GM19193 (cell line): ENCODE data around the gene CDC27.

Experiments used
- POLR2A ChIP-seq: IDR thresholded peaks from 4 replicates; pipeline ENCODE4 v1.6.1; 2011; ENCODE audit not compliant: insufficient read depth, insufficient read length; ENCODE audit errors: extremely low read depth

The CDC27 gene

DNA sequence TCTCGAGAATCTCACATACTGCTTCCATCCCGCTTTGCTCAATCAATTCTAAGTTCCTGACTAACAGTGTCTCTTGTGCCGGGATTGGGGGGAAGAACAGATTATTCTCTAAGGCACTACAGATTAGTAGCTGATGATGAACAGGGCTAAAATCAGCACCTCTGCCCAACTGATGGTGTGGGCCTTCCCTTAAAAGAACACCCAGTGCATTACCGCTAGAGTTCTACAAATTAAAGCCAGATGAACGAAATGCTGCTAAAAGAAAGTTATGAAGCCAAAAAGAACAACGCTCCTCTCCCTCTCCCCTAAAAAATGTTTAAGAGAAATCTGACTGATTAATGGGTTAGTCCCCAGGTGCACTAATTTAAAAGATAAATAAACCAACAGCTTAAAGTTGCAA, 4.4 kb downstream of the CDC27 start:
- no peak for TF ChIP-seq POLR2A

GRCh38 chr17:47180337-47180736, 8.8 kb downstream of the CDC27 start:
- TF ChIP-seq POLR2A: no peak

- TF ChIP-seq POLR2A: no peak
These were observed 10.0 kb downstream of the CDC27 start for GRCh38 chr17:47179141-47179540.

- no peak for TF ChIP-seq POLR2A
These were observed 11.8 kb downstream of the CDC27 start for GRCh38 chr17:47177261-47177660.

GRCh38 chr17:47176389-47176826, 12.7 kb downstream of the CDC27 start:
- no peak for TF ChIP-seq POLR2A

- no peak for TF ChIP-seq POLR2A
These were observed 16.2 kb downstream of the CDC27 start for GRCh38 chr17:47172696-47173565.

DNA sequence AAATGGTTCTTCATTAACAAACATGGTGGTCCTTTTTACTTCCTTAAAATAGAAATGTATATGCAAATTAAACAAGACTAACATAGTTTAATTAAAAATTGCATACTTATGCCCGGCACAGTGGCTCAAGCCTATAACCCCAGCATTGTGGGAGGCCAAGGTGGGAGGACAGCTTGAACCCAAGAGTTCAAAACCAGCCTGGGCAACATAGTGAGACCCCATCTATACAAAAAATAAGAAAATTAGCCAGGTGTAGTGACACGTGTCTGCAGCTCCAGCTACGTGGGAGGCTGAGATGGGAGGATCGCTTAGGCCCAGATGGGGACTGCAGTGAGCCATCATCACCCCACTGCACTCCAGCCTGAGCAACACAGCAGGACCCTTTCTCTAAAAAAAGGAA, 18.4 kb downstream of the CDC27 start:
- no peak for TF ChIP-seq POLR2A

- TF ChIP-seq POLR2A: no peak
These were observed 24.0 kb downstream of the CDC27 start for GRCh38 chr17:47165137-47165536.

- TF ChIP-seq POLR2A: no peak
These were observed 24.8 kb downstream of the CDC27 start for GRCh38 chr17:47164263-47164662.

- TF ChIP-seq POLR2A: no peak
These were observed 27.0 kb downstream of the CDC27 start for GRCh38 chr17:47162013-47162622.

- TF ChIP-seq POLR2A: no peak
These were observed 29.8 kb downstream of the CDC27 start for GRCh38 chr17:47159315-47159714.

DNA sequence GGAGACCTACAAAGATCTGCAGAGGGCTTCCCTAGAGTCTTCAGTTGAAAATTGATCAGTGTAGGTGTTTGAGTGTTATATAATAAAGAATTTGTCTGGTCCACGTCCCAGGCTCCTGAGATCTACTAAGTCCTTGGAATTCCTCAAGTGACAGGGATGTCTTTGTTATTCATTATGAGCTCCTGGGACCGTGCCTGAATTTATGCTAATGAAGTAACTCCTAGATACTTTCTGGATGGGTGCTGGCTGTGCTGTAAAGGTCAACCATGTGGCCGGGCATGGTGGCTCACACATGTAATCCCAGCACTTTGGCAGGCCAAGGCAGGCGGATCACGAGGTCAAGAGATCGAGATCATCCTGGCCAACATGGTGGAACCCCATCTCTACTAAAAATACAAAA, 43.7 kb downstream of the CDC27 start:
- TF ChIP-seq POLR2A: no peak

- TF ChIP-seq POLR2A: no peak
These were observed 53.9 kb downstream of the CDC27 start for GRCh38 chr17:47135235-47135634.

DNA sequence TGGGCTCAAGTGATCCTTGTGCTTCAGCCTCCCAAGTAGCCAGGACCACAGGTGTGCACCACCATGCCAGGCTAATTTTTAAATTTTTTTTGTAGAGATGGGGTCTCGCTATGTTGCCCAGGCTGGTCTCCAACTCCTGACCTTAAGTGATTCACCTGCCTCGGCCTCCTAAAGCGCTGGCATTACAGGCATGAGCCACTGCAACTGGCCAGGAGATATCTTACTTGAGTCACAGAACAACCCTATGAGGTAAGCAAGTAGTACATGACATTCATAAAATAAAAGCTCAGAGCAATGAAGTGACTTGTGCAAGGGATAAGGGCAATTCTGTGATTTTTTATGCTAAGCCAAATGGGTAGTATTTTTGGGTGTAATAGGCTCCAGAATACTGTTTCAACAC, 57.3 kb downstream of the CDC27 start:
- no peak for TF ChIP-seq POLR2A

GRCh38 chr17:47120521-47121095, 68.5 kb downstream of the CDC27 start:
- no peak for TF ChIP-seq POLR2A
